RWPE1 (cell line): Measurements from ENCODE around the gene SELENOO.
A peak's percentile ranks its signal among the peaks of the same experiment; 100 is the strongest.

ENCODE experiments used
- CTCF ChIA-PET: fragments of 350-600 bp; sonication (Branson Sonifier 250); formaldehyde crosslinking; extraction: SDS; loops from one replicate; lab custom pipeline; 2021; lab: Yijun Ruan, JAX
- POLR2A ChIA-PET: fragments of 400-600 bp; formaldehyde crosslinking; extraction: SDS; loops from one replicate; lab custom pipeline; 2020; ENCODE audit warnings: antibody characterized with exemption; ENCODE audit not compliant: low non-redundant PET; lab: Yijun Ruan, JAX
- DNase-seq: peaks from one replicate; pipeline ENCODE4 v3.0.0; 2012; ENCODE audit warnings: low spot score
- H3K27ac ChIP-seq: fragments of 450-650 bp; 2 replicates; pipeline ENCODE4 v1.5.1; 2017
- TF ChIP-seq, protein P1 (sequence below): fragments of 450-650 bp; conservative IDR thresholded peaks from 2 replicates; pipeline ENCODE4 v1.5.1; 2017; ENCODE audit warnings: low read depth, mild to moderate bottlenecking

SELENOO gene

DNA sequence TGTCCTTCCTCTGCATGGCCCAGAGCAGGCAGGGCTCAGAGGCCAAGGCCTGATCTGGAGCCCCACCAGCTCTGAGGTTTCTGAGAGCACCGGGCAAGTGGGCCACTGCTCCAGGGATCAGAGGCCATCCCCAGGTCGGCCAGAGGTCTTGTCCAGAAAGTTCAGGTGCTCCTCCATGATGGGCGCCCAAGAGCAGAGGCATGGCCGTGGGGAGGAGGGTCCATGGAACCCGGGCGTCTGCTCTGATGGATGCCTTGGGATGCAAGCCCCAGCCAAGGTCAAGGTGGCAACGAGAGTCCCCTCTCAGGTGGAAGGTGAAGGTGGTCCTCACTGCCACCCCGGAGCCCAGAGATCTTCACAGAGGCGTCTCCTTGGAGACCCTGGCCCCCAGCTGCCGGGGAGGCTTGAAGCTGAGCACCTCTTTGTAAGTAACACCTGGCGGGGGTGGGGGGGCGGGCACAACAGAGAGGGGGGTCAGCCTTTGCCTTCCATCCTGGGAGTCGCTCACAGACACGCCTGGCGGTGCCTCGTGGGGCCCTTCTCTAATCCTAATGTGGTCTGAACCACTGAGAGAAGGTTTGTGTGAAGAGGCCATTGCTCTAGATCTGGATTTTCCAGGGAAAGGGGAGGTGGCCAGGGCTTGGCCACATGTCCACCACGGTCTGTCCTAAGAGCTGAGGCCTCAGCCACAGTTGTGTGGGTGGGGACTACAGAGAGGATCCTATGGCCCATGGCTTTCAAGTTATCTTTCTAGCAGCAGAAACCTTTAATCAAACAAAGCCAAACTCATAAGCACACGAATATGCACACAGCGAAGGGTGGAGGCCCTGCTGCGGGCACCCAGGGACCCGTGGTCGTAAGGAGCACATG is 52.5 kb downstream of the SELENOO start:
- no peak for DNase-seq
- POLR2A ChIA-PET: interaction anchor here (0.5 kb wide), 1 partner anchor 93 kb away, joined by 5 read pairs; no protein-coding TSS in a partner anchor
- CTCF ChIA-PET: interaction anchor here (0.6 to 0.9 kb wide), 2 partner anchors 22 to 265 kb away, joined by 3 to 4 read pairs; no protein-coding TSS in a partner anchor
- H3K27ac ChIP-seq: peak overlapping the region; percentile 89
- TF ChIP-seq, protein P1, sequence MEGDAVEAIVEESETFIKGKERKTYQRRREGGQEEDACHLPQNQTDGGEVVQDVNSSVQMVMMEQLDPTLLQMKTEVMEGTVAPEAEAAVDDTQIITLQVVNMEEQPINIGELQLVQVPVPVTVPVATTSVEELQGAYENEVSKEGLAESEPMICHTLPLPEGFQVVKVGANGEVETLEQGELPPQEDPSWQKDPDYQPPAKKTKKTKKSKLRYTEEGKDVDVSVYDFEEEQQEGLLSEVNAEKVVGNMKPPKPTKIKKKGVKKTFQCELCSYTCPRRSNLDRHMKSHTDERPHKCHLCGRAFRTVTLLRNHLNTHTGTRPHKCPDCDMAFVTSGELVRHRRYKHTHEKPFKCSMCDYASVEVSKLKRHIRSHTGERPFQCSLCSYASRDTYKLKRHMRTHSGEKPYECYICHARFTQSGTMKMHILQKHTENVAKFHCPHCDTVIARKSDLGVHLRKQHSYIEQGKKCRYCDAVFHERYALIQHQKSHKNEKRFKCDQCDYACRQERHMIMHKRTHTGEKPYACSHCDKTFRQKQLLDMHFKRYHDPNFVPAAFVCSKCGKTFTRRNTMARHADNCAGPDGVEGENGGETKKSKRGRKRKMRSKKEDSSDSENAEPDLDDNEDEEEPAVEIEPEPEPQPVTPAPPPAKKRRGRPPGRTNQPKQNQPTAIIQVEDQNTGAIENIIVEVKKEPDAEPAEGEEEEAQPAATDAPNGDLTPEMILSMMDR: no peak

DNA sequence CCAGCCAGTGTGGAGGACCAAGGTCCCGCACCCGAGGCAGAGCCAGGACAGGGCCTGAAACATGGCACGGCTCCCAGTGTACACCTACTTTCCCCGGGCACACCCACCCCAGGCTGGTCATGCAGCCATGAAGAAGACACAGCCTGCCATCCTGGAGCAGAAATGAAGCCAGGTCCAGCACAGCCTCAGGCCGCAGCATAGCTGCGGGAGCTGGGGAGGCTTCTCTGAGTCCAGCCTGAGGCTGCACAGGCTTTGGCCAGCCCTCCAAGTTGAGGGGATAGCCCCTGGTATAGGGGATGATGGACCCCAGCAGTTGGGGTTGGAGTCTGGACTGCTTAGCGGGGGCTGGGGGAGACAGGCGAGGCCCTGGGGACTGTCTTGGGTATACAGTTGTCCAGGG is 53.1 kb downstream of the SELENOO start:
- peak overlapping the region; percentile 89 for H3K27ac ChIP-seq
- CTCF ChIA-PET: no interaction called here
- POLR2A ChIA-PET: no interaction called here
- TF ChIP-seq, protein P1: no peak
- no peak for DNase-seq

DNA sequence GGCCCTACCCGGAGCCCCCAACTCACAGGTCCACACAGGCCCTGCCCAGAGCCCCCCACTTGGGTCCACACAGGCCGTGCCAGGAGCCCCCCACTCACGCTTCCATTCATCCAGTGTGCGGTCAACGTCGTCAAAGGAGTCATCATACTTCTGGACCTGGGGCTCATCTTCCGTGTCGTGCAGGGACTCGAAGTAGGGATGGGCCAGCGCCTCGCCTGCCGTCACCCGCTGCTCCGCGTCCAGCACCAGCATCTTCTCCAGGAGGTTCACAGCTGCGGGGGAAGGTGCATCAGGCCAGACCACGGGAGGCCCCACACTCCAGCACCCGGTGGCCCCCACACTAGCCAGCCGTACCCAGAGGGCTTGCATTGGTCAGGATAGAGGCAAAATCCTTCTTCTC is 54.3 kb downstream of the SELENOO start:
- no peak for DNase-seq
- peak overlapping the region; percentile 89 for H3K27ac ChIP-seq
- TF ChIP-seq, protein P1: no peak
- POLR2A ChIA-PET: no interaction called here
- CTCF ChIA-PET: no interaction called here

DNA sequence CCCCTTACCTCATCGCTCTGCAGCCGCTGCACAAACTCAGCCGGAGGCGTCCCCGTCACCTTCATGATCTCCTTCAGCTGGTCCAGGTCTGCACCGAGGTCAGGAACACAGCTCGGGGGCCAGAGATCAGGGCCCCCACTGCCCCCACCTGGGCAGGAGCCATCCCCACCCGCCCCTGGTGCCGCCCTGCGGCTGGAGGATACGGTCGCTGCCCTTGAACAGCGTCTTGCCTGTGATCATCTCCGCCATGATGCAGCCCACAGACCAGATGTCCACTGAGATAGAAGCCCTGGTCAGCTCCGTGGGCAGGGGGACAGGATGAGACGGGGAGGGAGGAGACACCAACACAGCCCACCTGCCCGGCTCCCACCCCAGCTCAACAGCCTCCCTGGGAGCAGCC is 54.8 kb downstream of the SELENOO start:
- POLR2A ChIA-PET: no interaction called here
- CTCF ChIA-PET: interaction anchor here (0.8 kb wide), 1 partner anchor 10 kb away, joined by 4 read pairs; no protein-coding TSS in a partner anchor
- H3K27ac ChIP-seq: peak overlapping the region; percentile 89
- TF ChIP-seq, protein P1: no peak
- DNase-seq: no peak

DNA sequence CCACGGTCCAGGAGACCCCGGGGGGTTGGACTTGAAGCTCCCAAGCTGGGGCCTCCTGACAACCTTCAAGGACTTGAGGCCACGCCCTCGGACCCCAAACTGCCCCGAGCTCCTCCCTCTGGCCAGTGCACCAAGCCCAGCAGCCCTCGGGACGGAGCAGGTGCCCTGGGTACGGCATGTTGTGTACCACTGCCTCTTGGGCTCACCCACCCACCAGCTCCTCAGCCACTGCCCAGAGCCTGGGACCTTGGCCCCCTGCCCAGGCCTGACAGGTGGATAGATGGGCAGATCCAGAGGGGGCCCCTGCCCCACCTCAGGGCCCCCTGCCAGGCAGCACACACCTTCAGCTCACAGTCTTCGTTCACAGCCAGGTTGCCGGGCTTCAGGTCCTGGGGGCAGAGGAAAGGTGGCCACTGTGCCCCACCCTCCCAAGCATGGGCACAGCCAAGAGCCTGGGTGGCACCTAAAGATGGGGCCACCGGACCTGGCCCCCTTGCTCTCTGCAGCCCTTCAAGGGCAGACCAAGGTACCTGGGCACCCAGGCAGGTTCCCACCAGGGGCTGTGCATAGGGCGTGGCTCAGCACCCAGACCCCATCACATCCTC is 55.5 kb downstream of the SELENOO start:
- TF ChIP-seq, protein P1: no peak
- DNase-seq: no peak
- ChIA-PET CTCF (interaction anchor here (0.8 kb wide), 1 partner anchor 11 kb away, joined by 4 read pairs; no protein-coding TSS in a partner anchor), POLR2A (no interaction called here)
- H3K27ac ChIP-seq: no peak overlapping the region

DNA sequence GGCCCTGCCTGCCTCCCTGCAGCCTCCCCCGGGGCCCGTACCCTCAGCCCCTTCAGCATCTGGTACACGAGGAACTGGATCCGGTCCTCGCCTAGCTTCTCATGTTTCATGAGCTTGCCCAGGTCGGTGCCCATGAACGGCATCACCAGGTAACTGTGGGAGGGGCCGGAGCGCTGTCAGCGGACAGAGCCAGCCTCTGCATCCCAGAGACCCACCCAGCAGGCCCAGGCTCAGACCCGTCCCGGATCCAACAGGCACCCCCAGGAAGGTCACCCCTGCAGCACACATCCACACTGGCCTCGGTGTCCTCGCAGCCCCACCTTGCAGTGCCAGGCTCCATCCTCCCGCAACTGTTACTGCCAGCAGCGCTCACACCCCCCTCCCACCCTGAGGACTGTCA is 56.2 kb downstream of the SELENOO start:
- peak overlapping the region; percentile 36; the same call in 1 of the 2 replicates for H3K27ac ChIP-seq
- TF ChIP-seq, protein P1: no peak
- CTCF ChIA-PET: no interaction called here
- POLR2A ChIA-PET: no interaction called here
- no peak for DNase-seq
